K562 (cell line): ENCODE data around the gene BUB3. TPM values are rescaled to one million over a fixed set of nuclear protein-coding genes. Genes with fewer than 3 reads are reported as not detected.

Experiments used
- ATAC-seq: fragments of 200-7000 bp; cut with Tn5 transposase; 3 replicates; pipeline ENCODE4 v1.9.1; 2020; ENCODE audit warnings: moderate library complexity
- BruUV-seq: library from RNA; stranded (reverse); fragments of 400-500 nt; replicated peaks from 2 replicates; lab custom pipeline; 2021; lab: Mats Ljungman, UMichigan
- CTCF ChIA-PET: fragments of 300-600 bp; formaldehyde crosslinking; extraction: SDS; loops from one replicate; lab custom pipeline; 2021; ENCODE audit warnings: low intra/inter-chr PET ratio; lab: Yijun Ruan, JAX
- POLR2A ChIA-PET: fragments of 300-600, 350-650 bp; sonication (Branson Sonifier 250); formaldehyde crosslinking; extraction: SDS; loops from one replicate; lab custom pipeline; 2021; ENCODE audit warnings: antibody characterized with exemption, inconsistent platforms; lab: Yijun Ruan, JAX
- DNase-seq, 4 experiments: peaks; one replicate each; pipeline versions ENCODE4 v3.0.0 to v3.0.0-alpha.2; 2011 to 2018; ENCODE audit warnings: low spot score in 3 of 4, mixed read lengths in 3 of 4; ENCODE audit errors: extremely low read depth in 1 of 4
- FAIRE-seq: peaks from 2 replicates; lab custom pipeline; 2011; peaks lifted over from hg19 to GRCh38; lab: Jason Lieb, UNC
- H2AFZ ChIP-seq: 2 replicates; pipeline ENCODE4 v1.6.0; 2011; ENCODE audit warnings: low read depth, low read length, control low read depth, inconsistent platforms
- H3K27ac ChIP-seq: fragments of 200-600 bp; 3 replicates; pipeline ENCODE4 v1.8.0; 2011; ENCODE audit warnings: low read depth, mild to moderate bottlenecking, control low read depth, inconsistent platforms, low read length, moderate library complexity, mixed read lengths; ENCODE audit errors: extremely low read depth
- H3K27me3 ChIP-seq, 2 experiments: fragments of 300-600 bp in 1 of 2; 2 replicates in 1 of 2; 3 replicates in 1 of 2; pipeline versions ENCODE4 v1.6.0 to v1.8.0; 2011; ENCODE audit warnings: inconsistent platforms in 2 of 2, low read length in 2 of 2, mild to moderate bottlenecking in 1 of 2, mixed read lengths in 1 of 2, moderate library complexity in 1 of 2; ENCODE audit not compliant: control insufficient read depth in 2 of 2, insufficient read depth in 2 of 2
- H3K36me3 ChIP-seq: fragments of 300-600 bp; 3 replicates; pipeline ENCODE4 v1.8.0; 2011; ENCODE audit warnings: mild to moderate bottlenecking, low read length, inconsistent platforms; ENCODE audit not compliant: control insufficient read depth, insufficient read depth
- H3K4me1 ChIP-seq, 2 experiments: fragments of 200-600 bp in 1 of 2; replicated peaks in 1 of 2; 2 replicates in 1 of 2; 3 replicates in 1 of 2; pipeline versions ENCODE4 v1.5.1 to v1.8.0; 2011; ENCODE audit warnings: inconsistent platforms in 2 of 2, low read length in 2 of 2, mild to moderate bottlenecking in 1 of 2, mixed read lengths in 1 of 2, moderate library complexity in 1 of 2; ENCODE audit not compliant: control insufficient read depth in 2 of 2, insufficient read depth in 2 of 2
- H3K4me2 ChIP-seq: 2 replicates; pipeline ENCODE4 v1.6.1; 2011; ENCODE audit warnings: low read length, control low read depth, inconsistent platforms, mixed read lengths; ENCODE audit not compliant: insufficient read depth
- H3K4me3 ChIP-seq: fragments of 200-600 bp; sonication (generic), shearing (Covaris generic); 2 replicates; pipeline ENCODE4 v1.5.1; 2016; ENCODE audit warnings: control low read depth, inconsistent platforms
- H3K79me2 ChIP-seq: fragments of 200-600 bp; 3 replicates; pipeline ENCODE4 v1.8.0; 2011; ENCODE audit warnings: low read length, inconsistent platforms; ENCODE audit not compliant: control insufficient read depth, insufficient read depth
- H3K9ac ChIP-seq, 2 experiments: 2 replicates each; pipeline versions ENCODE4 v1.6.0 to v1.6.1; 2011; ENCODE audit warnings: low read depth in 2 of 2, low read length in 2 of 2, control low read depth in 1 of 2, inconsistent platforms in 1 of 2, mild to moderate bottlenecking in 1 of 2, mixed read lengths in 1 of 2; ENCODE audit not compliant: insufficient read depth in 1 of 2
- H3K9me1 ChIP-seq: one replicate; pipeline ENCODE4 v1.6.0; 2011; ENCODE audit warnings: inconsistent platforms, mild to moderate bottlenecking, low read length, moderate library complexity; ENCODE audit not compliant: control insufficient read depth, insufficient read depth
- H3K9me3 ChIP-seq: replicated peaks from 2 replicates; pipeline ENCODE4 v1.5.1; 2011; ENCODE audit warnings: low read depth, low read length, inconsistent platforms; ENCODE audit not compliant: control insufficient read depth, insufficient read depth
- H4K20me1 ChIP-seq: replicated peaks from 2 replicates; pipeline ENCODE4 v1.6.1; 2011; ENCODE audit warnings: low read length, inconsistent platforms, mixed read lengths; ENCODE audit not compliant: control insufficient read depth, insufficient read depth
- E2F8 ChIP-seq: fragments of 450-650 bp; IDR thresholded peaks from 2 replicates; pipeline ENCODE4 v1.7.1; 2018; ENCODE audit warnings: mild to moderate bottlenecking, low read depth; ENCODE audit not compliant: partially characterized antibody
- L3MBTL2 ChIP-seq: fragments of 450-650 bp; IDR thresholded peaks from 2 replicates; pipeline ENCODE4 v1.6.1; 2016; ENCODE audit warnings: mild to moderate bottlenecking, moderate library complexity
- LCOR ChIP-seq: sonication (generic); formaldehyde crosslinking; IDR thresholded peaks from 2 replicates; pipeline ENCODE4 v1.8.0; 2022; ENCODE audit warnings: mild to moderate bottlenecking, missing genetic modification reagents
- ZNF175 ChIP-seq: fragments of 200-800 bp; sonication (Bioruptor generic); IDR thresholded peaks from 2 replicates; pipeline ENCODE4 v1.6.1; 2016; ENCODE audit warnings: low read depth, mild to moderate bottlenecking, missing genetic modification characterization, missing compliant biosample characterization
- ZNF639 ChIP-seq, 2 experiments: fragments of 200-800 bp in 1 of 2; sonication (Bioruptor generic) in 1 of 2; sonication (generic) in 1 of 2; formaldehyde crosslinking in 1 of 2; IDR thresholded peaks in 1 of 2; conservative IDR thresholded peaks in 1 of 2; 2 replicates each; pipeline versions ENCODE4 v1.5.0 to v1.6.1; 2016 to 2020; ENCODE audit warnings: missing compliant biosample characterization in 1 of 2, missing genetic modification characterization in 1 of 2, missing genetic modification reagents in 1 of 2
- WGBS: fragments of 100-300 bp; shearing (Covaris generic); methylation state at CpG from one replicate; pipeline ENCODE4 v1.1.6; 2016; ENCODE audit warnings: low coverage, mixed read lengths; ENCODE audit not compliant: insufficient coverage; ENCODE audit errors: missing lambda C conversion rate; 5-methylcytosine and 5-hydroxymethylcytosine counted together
- in situ Hi-C: fragments of 300-500 bp; cut with MboI; formaldehyde crosslinking; loops from 4 replicates; pipeline ENCODE4 v1.15.0; 2018; ENCODE audit warnings: inconsistent platforms, mixed read lengths
- intact Hi-C: fragments of 100-400 bp; cut with micrococcal nuclease; formaldehyde crosslinking; loops from 2 replicates; pipeline ENCODE4 v1.14.2; 2022
- polyA plus RNA-seq, 8 experiments: library from polyadenylated mRNA; depleted of rRNA in 4 of 8; stranded (reverse) in 5 of 8; unstranded in 3 of 8; fragments of >200 nt; fragmentation: Nextera tagmentation in 2 of 8; fragmentation: Illumina TruSeq in 1 of 8; extraction: Ambion mirVana in 2 of 8; extraction: Trizol in 1 of 8; gene quantifications; 2 replicates each; pipeline versions ENCODE4 v1.2.1 to v1.2.3, GENCODE V29; 2011 to 2014; ENCODE audit warnings: inconsistent platforms in 1 of 8, missing spikeins in 1 of 8
- total RNA-seq, 7 experiments: library from RNA; depleted of rRNA in 6 of 7; stranded (reverse); fragments of >200 nt in 6 of 7; fragmentation: Illumina TruSeq in 2 of 7; extraction: Trizol in 2 of 7; gene quantifications; 2 replicates each; pipeline versions ENCODE4 v1.2.1 to v1.2.3, GENCODE V29; 2011 to 2021; ENCODE audit warnings: low replicate concordance in 1 of 7

Gene BUB3
- total and polyA plus RNA-seq, 9 of the 15 experiments (the other 6 are each of a cell fraction or from before 2014, with no cell fraction given), result 167 to 761 (median 225) TPM

GRCh38 chr10:123153486-123154091, 613 bp upstream of the BUB3 start:
- DNase-seq (no peak), FAIRE-seq (no peak), ATAC-seq (no peak)
- H3K36me3 ChIP-seq, result peaks cover 39% of the 10 kb centered on the region
- 13% methylated on average over 8 of the region's 9 CpGs for WGBS
- no peaks in the 10 kb centered on the region for H3K9me1 ChIP-seq
- peaks cover 45% of the 10 kb centered on the region for H3K79me2 ChIP-seq
- no TSS peak for BruUV-seq
- no peaks in the 10 kb centered on the region for H3K27me3 ChIP-seq
- ChIA-PET POLR2A (interaction anchor here (0.6 to 2.9 kb wide), 12 partner anchors 8 to 41 kb away, joined by 3 to 34 read pairs (median 4); no protein-coding TSS in a partner anchor), CTCF (no interaction called here)
- H3K4me2 ChIP-seq, result no peak overlapping the region; the same call in 1 of the 2 replicates
- no peak overlapping the region for H3K4me3 ChIP-seq
- peaks cover 10% of the 10 kb centered on the region for H4K20me1 ChIP-seq
- H3K27ac ChIP-seq, result peak overlapping the region; percentile 66
- peak overlapping the region; percentile 84 for H2AFZ ChIP-seq
- in situ Hi-C loops, result no loop called here
- H3K9ac ChIP-seq, result peak overlapping the region in 1 of 2 experiments; percentile 99; a peak in 2 of 4 replicates
- intact Hi-C loops, result loop anchor here (1.0 kb wide), 1 partner anchor 14 kb away; no protein-coding TSS in a partner anchor
- H3K9me3 ChIP-seq, result no peaks in the 10 kb centered on the region
- peaks cover 14 to 19% of the 10 kb centered on the region in 2 experiments; a peak in 3 of 5 replicates for H3K4me1 ChIP-seq
- TF ChIP-seq LCOR (CRISPR knock-in tag) (0 out of 2 replicates have a peak, but pooled peaks have one; percentile 12), E2F8 (peak; percentile 68), ZNF175 (CRISPR knock-in tag) (0 out of 2 replicates have a peak, but pooled peaks have one; percentile 46), L3MBTL2 (peak; percentile 99), ZNF639 (CRISPR knock-in tag; conservative IDR thresholded peaks at IDR 0.05 in 1 of 2, IDR thresholded peaks at IDR 0.05 in 1 of 2) (peak in 1 of 2 experiments; percentile 81; a peak in 1 of 4 replicates)
